T-helper 22 cell (primary cell): Measurements from ENCODE around the gene SNPH.
A peak's percentile ranks its signal among the peaks of the same experiment; 100 is the strongest.
"Not testable (repeated sequence)": the region's sequence is repeated elsewhere in the genome, so short reads cannot be mapped to it uniquely, and the experiment has no call there.

ENCODE experiments used
- DNase-seq: peaks from one replicate; pipeline ENCODE4 v3.0.0-alpha.2; 2020; ENCODE audit warnings: low read depth

SNPH gene, protein sequence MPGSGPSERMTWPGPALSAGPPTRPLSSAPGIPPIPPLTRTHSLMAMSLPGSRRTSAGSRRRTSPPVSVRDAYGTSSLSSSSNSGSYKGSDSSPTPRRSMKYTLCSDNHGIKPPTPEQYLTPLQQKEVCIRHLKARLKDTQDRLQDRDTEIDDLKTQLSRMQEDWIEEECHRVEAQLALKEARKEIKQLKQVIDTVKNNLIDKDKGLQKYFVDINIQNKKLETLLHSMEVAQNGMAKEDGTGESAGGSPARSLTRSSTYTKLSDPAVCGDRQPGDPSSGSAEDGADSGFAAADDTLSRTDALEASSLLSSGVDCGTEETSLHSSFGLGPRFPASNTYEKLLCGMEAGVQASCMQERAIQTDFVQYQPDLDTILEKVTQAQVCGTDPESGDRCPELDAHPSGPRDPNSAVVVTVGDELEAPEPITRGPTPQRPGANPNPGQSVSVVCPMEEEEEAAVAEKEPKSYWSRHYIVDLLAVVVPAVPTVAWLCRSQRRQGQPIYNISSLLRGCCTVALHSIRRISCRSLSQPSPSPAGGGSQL

GRCh38 chr20:1266167-1266973, at the start of gene SNPH:
TSS of gene SNPH (plus strand) at chr20:1266294. CDS start at chr20:1296240, 29,946 bp downstream.
- DNase-seq = peak; percentile 67

DNA sequence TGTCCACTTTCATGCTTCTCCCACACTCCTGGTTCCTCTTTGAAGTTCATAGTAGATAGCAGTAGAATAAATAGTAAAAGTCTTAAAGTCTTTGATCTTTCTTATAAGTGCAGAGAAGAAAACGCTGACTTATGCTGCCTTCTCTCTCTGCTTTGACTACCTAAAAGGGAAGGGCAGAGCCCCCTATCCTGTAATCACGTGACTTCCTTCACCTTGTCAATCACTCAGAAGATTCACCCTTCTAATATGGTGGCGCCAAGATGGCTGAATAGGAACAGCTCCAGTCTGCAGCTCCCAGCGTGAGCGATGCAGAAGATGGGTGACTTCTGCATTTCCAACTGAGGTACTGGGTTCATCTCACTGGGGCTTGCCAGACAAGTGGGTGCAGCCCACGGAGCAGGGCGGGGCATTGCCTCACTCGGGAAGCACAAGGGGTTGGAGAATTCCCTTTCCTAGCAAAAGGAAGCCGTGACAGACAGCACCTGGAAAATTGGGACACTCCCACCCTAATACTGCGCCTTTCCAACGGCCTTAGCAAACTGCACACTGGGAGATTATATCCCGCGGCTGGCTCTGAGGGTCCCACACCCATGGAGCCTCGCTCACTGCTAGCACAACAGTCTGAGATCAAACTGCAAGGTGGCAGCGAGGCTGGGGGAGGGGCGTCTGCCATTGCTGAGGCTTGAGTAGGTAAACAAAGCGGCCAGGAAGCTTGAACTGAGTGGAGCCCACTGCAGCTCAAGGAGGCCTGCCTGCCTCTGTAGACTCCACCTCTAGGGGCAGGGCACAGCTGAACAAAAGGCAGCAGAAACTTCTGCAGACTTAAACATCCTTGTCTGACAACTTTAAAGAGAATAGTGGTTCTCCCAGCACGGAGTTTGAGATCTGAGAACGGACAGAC, 49.3 kb upstream of the SNPH start:
- not testable (repeated sequence) for DNase-seq

- DNase-seq = not testable (repeated sequence)
Observed at GRCh38 chr20:1222750-1223149, 43.3 kb upstream of the SNPH start.

- DNase-seq = no peak
Observed at GRCh38 chr20:1224205-1224890, 41.7 kb upstream of the SNPH start.

GRCh38 chr20:1225263-1225782, 40.8 kb upstream of the SNPH start:
- DNase-seq = no peak

DNA sequence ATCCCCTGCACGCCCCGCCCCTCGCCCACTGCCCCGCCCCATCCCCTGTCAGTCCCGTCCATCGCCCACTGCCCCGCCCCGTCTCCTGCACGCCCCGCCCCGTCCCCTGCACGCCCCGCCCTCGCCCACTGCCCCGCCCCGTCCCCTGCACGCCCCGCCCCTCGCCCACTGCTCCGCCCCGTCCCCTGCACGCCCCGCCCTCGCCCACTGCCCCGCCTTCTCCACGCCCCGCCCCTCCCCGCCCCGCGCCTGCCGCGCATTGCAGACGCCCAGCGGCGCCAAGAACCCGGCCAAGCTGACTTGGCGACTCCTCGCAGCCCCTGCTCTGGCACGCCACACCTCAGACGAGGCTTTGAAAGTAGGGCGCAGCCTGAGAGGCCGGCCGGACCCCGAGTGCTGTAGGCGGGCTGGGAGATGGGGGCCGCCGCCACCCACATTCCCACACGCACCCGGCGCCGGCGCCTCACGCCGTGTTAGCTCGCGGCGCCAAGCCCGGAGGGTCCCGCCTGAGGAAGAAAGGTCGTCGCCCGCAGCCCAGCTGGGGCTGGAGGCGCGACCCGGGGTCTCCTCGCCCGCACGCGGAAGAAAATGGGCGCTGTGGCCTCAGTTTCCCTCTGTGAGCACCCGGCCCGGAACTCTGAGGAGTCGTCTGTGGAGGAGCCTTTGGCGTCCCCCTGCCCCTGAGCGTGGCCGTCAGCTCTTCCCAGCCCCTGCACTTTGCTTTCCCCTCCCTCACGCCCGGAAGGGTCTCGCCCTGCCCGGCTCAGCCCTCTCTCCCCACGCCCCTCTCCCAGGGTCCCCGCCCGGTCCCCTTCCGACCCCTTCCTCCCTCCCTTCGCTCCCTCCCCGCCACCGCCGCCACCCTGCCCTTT, 40.1 kb upstream of the SNPH start, which contains the start of gene RAD21L1:
RAD21L1 (plus strand) TSS at position 262 of the 872 bp plus-strand sequence. CDS start 2,410 bp downstream, outside the sequence.
- peak; percentile 73 for DNase-seq

- DNase-seq = no peak
Observed at GRCh38 chr20:1229541-1229940, 36.6 kb upstream of the SNPH start.

GRCh38 chr20:1232286-1233111, 33.6 kb upstream of the SNPH start:
- no peak for DNase-seq

GRCh38 chr20:1240549-1240948, 25.5 kb upstream of the SNPH start:
- DNase-seq = no peak

GRCh38 chr20:1241456-1241855, 24.6 kb upstream of the SNPH start:
- DNase-seq = no peak

- DNase-seq = no peak
Observed at GRCh38 chr20:1242099-1242498, 24.0 kb upstream of the SNPH start.

- no peak for DNase-seq
Observed at GRCh38 chr20:1242530-1242929, 23.6 kb upstream of the SNPH start.

GRCh38 chr20:1245578-1245977, 20.5 kb upstream of the SNPH start:
- DNase-seq = no peak

GRCh38 chr20:1247689-1248088, 18.4 kb upstream of the SNPH start:
- no peak for DNase-seq

DNA sequence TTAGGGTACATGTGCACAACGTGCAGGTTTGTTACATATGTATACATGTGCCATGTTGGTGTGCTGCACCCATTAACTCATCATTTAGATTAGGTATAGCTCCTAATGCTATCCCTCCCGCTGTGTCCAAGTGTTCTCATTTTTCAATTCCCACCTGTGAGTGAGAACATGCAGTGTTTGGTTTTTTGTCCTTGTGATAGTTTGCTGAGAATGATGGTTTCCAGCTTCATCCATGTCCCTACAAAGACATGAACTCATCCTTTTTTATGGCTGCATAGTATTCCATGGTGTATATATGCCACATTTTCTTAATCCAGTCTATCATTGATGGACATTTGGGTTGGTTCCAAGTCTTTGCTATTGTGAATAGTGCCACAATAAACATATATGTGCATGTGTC, 15.8 kb upstream of the SNPH start:
- DNase-seq = not testable (repeated sequence)

GRCh38 chr20:1252416-1252815, 13.7 kb upstream of the SNPH start:
- DNase-seq = no peak

DNA sequence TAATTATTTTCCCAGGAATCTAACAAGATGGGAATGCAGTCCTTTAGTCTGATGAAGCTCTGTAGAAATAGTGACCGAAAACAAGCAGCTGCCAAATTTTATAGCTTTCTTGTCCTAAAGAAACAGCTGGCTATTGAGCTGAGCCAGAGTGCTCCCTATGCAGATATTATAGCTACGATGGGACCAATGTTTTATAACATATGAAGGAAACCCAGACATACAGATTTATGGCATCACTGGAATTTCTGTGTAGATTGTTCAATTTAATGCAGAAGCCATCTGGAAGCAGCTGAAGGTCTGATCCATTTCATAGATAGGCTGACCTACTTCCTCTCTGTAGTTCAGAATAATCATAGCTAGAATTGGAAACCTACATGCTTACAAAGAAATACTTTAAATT, 11.8 kb upstream of the SNPH start:
- DNase-seq = no peak

DNA sequence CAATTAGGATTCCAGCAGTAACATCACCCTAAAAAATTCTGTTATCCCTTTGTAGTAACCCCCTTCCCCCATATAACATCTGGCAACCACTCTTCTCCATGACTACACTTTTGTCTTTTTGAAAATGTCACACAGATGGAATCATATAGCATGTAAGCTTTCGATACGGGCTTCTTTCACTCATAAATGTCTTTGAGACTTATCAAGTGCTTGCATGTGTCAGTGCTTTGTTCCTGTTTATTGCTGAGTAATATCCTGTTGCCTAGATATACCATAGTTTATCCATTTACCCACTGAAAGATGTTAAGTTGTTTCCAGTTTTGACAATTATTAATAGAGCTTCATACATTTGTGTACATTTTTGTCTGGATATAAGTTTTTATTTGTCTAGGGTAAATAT, 10.4 kb upstream of the SNPH start:
- no peak for DNase-seq

DNA sequence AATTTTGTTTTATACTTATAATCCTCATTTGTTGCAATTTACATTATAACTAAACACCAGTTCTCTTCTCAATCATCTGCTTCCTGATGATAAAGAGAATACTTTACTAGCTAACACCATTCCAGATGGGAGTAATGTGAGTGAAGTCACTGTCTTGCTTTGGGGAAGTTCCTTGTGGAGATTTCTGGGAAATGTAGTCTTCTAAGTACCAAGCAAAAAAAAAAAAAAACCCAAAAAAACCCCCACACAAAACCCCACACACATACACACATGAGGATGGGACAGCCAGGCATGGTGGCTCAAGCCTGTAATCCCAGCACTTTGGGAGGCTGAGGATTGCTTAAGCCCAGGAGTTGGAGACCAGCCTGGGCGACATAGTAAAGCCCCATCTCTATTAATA, 2.2 kb upstream of the SNPH start:
- no peak for DNase-seq
